Astrocyte of the spinal cord (primary cell): ENCODE data around the gene SMC6.

Experiments
- DNase-seq: peaks from one replicate; pipeline ENCODE4 v3.0.0; 2011; ENCODE audit warnings: low read depth, low spot score
- H3K4me3 ChIP-seq: 2 replicates; pipeline ENCODE4 v1.5.1; 2011; ENCODE audit warnings: low read depth, mild to moderate bottlenecking, low read length, moderate library complexity
- CTCF ChIP-seq: IDR thresholded peaks from 2 replicates; pipeline ENCODE4 v1.5.1; 2012; ENCODE audit warnings: low read depth, mild to moderate bottlenecking, low read length, inconsistent platforms
- in situ Hi-C: cut with HindIII; loops from 2 replicates; pipeline ENCODE4 v1.10.0; 2017; ENCODE audit warnings: low sequenced_read_pairs

The SMC6 gene

GRCh38 chr2:17652681-17653394 is 100.8 kb downstream of the SMC6 start:
- in situ Hi-C loops: no loop called here
- no peak for TF ChIP-seq CTCF
- no peak overlapping the region for H3K4me3 ChIP-seq
- no peak for DNase-seq

- no peak overlapping the region for H3K4me3 ChIP-seq
- no peak for DNase-seq
- TF ChIP-seq CTCF: no peak
- in situ Hi-C loops: no loop called here
These were observed 104.6 kb downstream of the SMC6 start for GRCh38 chr2:17649026-17649425.

- in situ Hi-C loops: no loop called here
- no peak for TF ChIP-seq CTCF
- no peak overlapping the region for H3K4me3 ChIP-seq
- DNase-seq: no peak
These were observed 105.0 kb downstream of the SMC6 start for GRCh38 chr2:17648581-17648980.

GRCh38 chr2:17646838-17647701 is 106.5 kb downstream of the SMC6 start:
- DNase-seq: no peak
- no peak for TF ChIP-seq CTCF
- in situ Hi-C loops: no loop called here

GRCh38 chr2:17646081-17646554 is 107.5 kb downstream of the SMC6 start:
- peak; percentile 85 for DNase-seq
- TF ChIP-seq CTCF: peak; percentile 80
- in situ Hi-C loops: no loop called here

More at GRCh38 chr2:17646838-17647701, 106.5 kb downstream of the SMC6 start:
- H3K4me3 ChIP-seq: no peak overlapping the region

GRCh38 chr2:17644997-17645720 is 108.5 kb downstream of the SMC6 start:
- in situ Hi-C loops: no loop called here
- DNase-seq: no peak
- no peak for TF ChIP-seq CTCF
- H3K4me3 ChIP-seq: no peak overlapping the region

More at GRCh38 chr2:17646081-17646554, 107.5 kb downstream of the SMC6 start:
- no peak overlapping the region for H3K4me3 ChIP-seq
